NCI-H2081 (cell line): ENCODE measurements around the gene KCTD12.

Experiments used
- DNase-seq, 2 experiments: peaks; one replicate each; lab custom pipeline; 2025; lab: John Stamatoyannopoulos, UW

KCTD12 gene

GRCh38 chr13:76887076-76887563 is 915 bp upstream of the KCTD12 start:
- no peak for DNase-seq

GRCh38 chr13:76886005-76886291 is 257 bp downstream of the KCTD12 start:
- peak in 1 of 2 experiments; percentile 27 for DNase-seq

GRCh38 chr13:76885203-76886004 is 801 bp downstream of the KCTD12 start:
- peak; percentile 73 to 81 for DNase-seq

GRCh38 chr13:76884907-76885202 is 1.4 kb downstream of the KCTD12 start:
- no peak for DNase-seq

DNA sequence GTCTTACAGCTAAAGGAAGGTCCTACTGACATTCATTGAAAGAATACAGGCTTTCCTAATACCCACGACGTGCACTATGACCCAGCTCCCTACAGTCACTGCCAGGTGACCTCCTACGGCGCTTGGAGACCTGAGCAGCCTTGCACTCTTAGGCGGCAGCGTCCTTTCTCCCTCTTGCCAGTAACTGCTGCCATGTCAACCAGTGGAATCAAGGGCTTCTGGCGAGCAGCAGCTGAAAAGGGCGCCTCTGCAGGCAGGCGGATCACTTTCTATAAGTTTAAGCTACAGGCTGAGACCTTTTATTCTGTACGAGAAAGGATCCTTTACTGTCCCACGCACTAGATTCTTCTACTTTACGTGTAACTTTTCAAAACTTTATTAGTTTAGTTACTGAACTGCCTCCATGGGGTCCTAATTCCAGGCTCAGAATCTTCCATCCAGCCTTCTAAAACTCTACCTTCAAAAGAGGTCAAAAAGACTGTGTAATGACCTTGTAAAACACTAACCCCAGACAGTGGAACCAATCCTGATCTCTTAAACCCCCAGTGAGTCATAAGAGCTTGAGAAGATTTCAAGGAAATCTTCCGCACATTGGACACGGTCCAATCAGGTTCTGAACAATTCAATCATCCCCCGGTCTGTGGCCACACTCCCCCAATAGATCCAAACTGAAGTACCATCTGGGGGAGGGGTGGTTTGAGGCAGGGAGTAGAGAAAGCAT is 1.9 kb downstream of the KCTD12 start:
- peak; percentile 2 to 49 for DNase-seq

DNA sequence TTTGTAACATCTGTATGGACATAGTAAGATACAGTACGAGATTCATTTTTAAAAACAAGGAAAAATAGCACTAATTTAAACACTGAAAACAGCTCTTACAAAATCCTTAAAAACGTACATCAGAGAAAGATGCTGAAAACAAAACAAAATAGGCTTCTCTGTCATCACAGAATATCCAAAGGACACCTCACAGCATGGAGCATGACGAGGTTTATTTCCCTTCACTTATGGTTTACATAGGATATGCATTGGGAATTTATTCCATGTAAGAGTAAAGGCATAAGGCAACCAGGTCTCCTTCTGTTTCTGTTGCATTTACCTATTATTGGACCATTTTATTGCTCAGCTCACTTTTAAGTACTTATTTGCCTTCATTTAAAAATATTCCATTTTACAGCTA is 3.0 kb downstream of the KCTD12 start:
- no peak for DNase-seq

DNA sequence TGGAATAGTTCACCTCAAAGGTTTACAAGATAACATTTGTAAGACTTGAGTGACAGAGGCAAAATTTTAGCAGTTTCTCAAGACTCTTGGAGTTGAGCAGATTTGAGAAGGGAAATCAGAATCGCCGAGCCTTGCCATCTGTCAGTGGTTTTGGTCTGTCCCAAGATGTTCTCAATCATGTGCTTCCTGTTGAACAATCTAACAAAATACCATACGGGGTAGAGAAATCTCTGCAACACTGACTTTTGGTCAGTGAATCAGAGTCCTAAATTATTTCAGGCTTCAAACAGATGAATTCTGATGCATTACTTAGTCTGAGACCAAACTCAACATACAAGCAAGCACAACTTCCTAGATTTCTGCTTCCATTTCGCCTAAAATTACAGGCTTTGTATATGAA is 3.8 kb downstream of the KCTD12 start:
- no peak for DNase-seq

DNA sequence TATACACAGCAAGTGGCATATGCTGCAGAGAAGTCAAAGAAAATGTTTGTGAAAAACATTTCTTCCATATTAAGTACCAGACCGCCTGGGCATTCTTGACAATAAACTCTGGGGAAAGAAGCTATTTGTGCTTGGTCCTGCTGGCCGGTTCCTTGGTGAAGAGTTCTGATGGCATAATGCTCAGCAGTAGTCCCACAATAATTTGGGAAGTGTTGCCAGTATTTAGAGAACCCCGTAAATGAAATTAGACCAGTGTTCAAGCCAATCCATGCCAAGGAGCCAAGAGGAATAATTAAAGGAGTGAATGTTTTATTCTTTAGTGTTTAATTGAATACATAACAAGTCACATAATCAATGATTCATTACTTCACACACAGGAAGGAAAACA is 6.3 kb downstream of the KCTD12 start:
- no peak for DNase-seq

DNA sequence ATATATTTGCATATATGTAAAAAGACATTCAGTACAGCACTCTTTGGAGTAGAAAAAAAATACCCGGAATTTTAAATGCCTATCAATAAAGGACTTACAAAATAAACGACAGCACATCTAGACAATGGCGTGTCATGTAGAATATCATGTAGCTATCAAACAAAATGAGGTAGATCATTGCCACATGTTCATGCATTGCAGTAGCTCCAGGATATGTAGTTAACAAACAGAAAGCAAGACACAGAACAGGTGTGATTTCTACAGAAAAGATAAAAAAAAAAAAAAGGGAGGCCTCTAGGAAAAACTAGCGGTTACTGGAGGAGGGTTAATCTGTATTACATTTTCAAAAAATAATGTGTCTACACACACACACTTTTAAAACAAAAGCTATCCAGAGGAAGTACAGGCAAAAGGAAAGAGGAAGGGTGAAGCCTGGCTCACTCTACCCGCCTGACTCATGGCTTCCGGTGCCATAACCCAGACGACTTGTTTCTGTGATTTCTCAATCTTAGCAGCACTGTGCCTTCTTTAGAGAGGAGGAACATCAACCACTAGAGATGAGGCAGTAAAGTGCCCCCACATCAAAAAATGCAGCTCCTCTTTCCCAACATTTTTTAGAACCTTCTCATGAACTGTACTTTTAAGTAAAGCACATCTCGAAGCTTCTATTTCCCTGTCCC is 6.9 kb downstream of the KCTD12 start:
- DNase-seq = no peak

- no peak for DNase-seq
Measured at GRCh38 chr13:76878043-76878442, 8.2 kb downstream of the KCTD12 start.

- DNase-seq = no peak
Measured at GRCh38 chr13:76875271-76875815, 10.9 kb downstream of the KCTD12 start.

GRCh38 chr13:76874479-76874878 is 11.7 kb downstream of the KCTD12 start:
- no peak for DNase-seq

DNA sequence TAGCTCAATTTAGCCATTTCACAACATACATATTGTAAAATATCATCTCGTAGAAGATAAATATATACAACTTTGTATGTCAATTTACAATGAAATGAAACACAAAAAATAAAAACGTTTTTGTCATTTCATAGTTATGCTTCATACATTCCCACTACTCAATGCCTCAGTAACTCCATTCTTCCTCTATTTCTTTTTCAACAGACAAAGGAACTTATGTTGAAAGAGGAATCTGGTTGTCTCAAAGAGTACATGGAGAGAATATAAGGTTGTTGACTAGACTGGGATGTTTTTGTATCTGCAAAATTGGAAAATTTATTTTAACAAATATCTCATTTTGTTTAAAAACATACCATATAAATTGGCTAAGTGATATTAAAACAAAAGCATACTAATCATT is 12.8 kb downstream of the KCTD12 start:
- no peak for DNase-seq

GRCh38 chr13:76872675-76873074 is 13.5 kb downstream of the KCTD12 start:
- no peak for DNase-seq

GRCh38 chr13:76871432-76871831 is 14.8 kb downstream of the KCTD12 start:
- no peak for DNase-seq

DNA sequence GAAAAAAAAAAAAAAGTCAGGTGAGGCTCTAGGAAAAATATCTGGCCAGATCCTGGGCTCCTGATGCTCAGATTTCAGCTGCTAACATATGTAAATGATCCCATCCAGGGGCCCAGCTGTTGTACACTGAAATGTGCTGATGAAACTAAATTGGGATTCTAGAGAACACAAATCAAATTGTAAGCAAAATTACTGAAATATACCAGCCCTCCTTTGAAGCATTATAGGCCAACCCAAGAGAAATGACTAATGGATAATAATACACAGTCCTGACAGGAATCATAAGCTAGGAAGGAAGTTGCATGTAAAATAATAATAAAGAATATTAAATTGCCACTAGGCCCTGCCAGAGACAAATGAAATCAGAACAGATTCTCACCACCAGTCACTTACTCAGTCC is 17.8 kb downstream of the KCTD12 start:
- DNase-seq = no peak

DNA sequence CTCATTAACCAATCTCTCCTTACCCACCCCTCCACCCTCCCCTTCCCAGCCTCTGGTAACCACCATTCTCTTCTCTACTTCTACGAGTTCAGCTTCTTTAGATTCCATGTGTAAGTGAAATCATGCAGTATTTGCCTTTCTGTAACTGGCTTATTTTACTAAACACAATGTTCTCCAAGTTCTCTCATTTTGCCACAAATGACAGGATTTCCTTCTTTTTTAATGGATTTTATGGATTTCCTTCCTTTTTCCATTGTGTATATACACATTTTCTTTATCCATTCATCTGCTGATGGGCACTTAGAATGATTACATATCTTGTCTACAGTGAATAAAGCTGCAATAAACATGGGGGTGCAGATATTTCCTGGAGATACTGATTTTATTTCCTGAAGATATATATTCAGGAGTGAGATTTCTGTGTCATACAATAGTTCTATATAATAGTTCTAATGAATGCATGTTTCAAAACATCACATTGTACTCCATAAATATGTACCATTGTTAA is 20.2 kb downstream of the KCTD12 start:
- DNase-seq = no peak

- no peak for DNase-seq
Measured at GRCh38 chr13:76865109-76865508, 21.1 kb downstream of the KCTD12 start.

GRCh38 chr13:76864259-76864658 is 21.9 kb downstream of the KCTD12 start:
- no peak for DNase-seq

DNA sequence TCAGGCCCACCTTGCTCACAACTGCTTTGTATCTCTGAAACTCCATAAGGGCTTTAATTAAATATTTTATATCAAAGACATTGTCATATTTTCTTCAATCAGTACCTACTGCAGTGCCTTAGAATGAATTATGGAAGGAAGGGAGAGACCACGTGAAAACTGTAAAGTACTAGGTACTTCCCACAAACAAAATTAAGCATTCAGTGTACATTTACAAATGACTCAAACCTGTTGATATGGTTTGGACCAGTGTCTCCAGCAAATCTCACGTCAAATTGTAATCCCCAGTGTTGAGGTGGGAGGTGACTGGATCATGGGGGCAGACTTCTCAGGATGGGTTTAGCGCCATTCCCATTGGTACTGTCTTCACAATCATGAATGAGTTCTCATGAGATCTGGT is 23.2 kb downstream of the KCTD12 start:
- no peak for DNase-seq

DNA sequence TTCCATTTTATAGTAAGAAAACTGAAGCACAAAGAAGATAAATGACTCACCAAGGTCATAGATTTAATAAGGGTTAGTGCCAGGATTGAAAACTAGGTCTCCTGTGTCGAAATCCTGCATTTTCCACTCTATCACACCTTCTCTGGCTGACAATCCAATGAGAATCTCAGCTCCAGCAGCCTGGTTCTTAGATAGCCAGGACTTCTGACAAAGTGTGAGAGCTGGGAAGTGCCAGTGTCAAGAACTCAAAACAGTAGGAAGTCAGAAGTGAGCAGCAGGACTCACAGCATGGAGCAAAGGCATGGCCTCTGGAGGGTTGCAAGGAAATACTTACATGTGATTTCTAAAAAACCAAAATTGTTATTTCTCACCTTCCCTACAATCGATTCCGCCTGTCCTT is 24.3 kb downstream of the KCTD12 start:
- no peak for DNase-seq

DNA sequence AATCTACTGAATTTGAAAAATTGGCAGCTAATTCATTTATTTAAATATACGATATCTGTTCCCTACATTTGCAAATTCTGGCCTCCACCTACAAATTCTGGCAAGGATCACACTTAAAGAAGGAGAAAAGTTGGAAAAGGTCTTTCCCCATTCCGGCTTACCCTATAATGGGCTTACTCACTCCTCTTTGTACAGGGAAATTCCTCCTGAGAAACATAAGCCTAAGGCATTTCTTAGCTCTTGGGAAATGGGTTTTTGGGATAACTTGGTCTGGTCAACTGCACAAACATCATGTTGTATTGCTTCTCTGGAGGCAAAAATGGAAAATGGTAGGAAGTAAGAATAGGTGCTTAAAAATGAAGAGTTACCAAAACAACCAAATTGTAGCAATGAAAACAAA is 25.5 kb downstream of the KCTD12 start:
- DNase-seq = no peak

DNA sequence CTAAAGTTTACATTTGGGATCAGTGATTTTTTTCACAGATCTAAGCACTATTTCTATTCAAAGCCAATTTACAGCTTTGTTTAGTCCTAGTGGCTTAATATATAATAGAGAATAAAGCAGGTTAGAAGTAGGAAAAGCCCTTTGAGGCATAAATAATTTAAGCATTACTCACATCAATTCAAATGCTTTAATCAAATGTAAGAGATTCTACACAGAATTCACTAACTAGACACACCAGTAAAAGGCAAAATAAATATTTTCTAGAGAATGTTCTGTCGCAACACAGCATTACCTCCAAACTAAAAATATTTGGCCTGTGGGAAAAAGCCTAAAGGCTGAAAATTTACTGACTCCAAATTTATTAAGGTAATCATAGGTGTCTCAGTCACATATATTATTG is 31.3 kb downstream of the KCTD12 start:
- DNase-seq = no peak
